PC-3 (cell line): ENCODE results near the gene DDX24. TPM values are rescaled to one million over a fixed set of nuclear protein-coding genes. Genes with fewer than 3 reads are reported as not detected.

Source experiments
- ATAC-seq: fragments of 200-7000 bp; cut with Tn5 transposase; 2 replicates; pipeline ENCODE4 v1.9.1; 2020; ENCODE audit warnings: mild to moderate bottlenecking, moderate library complexity
- BruUV-seq: library from RNA; stranded (reverse); fragments of 400-500 nt; replicated peaks from 2 replicates; lab custom pipeline; 2021; lab: Mats Ljungman, UMichigan
- CTCF ChIA-PET: fragments of 300-600 bp; sonication (Branson Sonifier 250); formaldehyde crosslinking; loops from one replicate; lab custom pipeline; 2022; ENCODE audit warnings: antibody characterized with exemption; lab: Charles Lee
- POLR2A ChIA-PET: fragments of 300-600 bp; sonication (Branson Sonifier 250); formaldehyde crosslinking; loops from one replicate; lab custom pipeline; 2022; ENCODE audit warnings: antibody characterized with exemption; ENCODE audit not compliant: unreplicated experiment; lab: Charles Lee
- DNase-seq: peaks from one replicate; pipeline ENCODE4 v3.0.0-alpha.2; 2015
- H2AFZ ChIP-seq: fragments of 300-600 bp; sonication (generic); 2 replicates; pipeline ENCODE4 v1.6.0; 2016; ENCODE audit warnings: antibody characterized with exemption, low read length
- H3F3A ChIP-seq: fragments of 300-600 bp; sonication (generic); one replicate; pipeline ENCODE4 v1.6.0; 2017; ENCODE audit warnings: antibody characterized with exemption, low read length, control low read depth, mild to moderate bottlenecking; ENCODE audit not compliant: unreplicated experiment
- H3K27ac ChIP-seq: fragments of 300-600 bp; sonication (generic); 2 replicates; pipeline ENCODE4 v1.5.1; 2016; ENCODE audit warnings: mild to moderate bottlenecking, low read length
- H3K27me3 ChIP-seq: fragments of 300-600 bp; sonication (generic); 2 replicates; pipeline ENCODE4 v1.6.1; 2016; ENCODE audit warnings: low read length, mixed read lengths
- H3K36me3 ChIP-seq: fragments of 300-600 bp; sonication (generic); 2 replicates; pipeline ENCODE4 v1.6.1; 2016; ENCODE audit warnings: low read depth, mixed run types, low read length, mixed read lengths
- H3K4me1 ChIP-seq: fragments of 300-600 bp; sonication (generic); 2 replicates; pipeline ENCODE4 v1.5.1; 2016; ENCODE audit warnings: low read length; ENCODE audit not compliant: insufficient read depth
- H3K4me2 ChIP-seq: fragments of 300-600 bp; sonication (generic); 2 replicates; pipeline ENCODE4 v1.6.0; 2016; ENCODE audit warnings: low read length
- H3K4me3 ChIP-seq: fragments of 300-600 bp; sonication (generic); 2 replicates; pipeline ENCODE4 v1.5.1; 2016; ENCODE audit warnings: mild to moderate bottlenecking, low read length, mixed read lengths
- H3K79me2 ChIP-seq: fragments of 300-600 bp; sonication (generic); 2 replicates; pipeline ENCODE4 v1.6.1; 2017; ENCODE audit warnings: low read length, mixed read lengths
- H3K9ac ChIP-seq: fragments of 300-600 bp; sonication (generic); 2 replicates; pipeline ENCODE4 v1.6.0; 2016; ENCODE audit warnings: mild to moderate bottlenecking, low read length
- H3K9me2 ChIP-seq: fragments of 300-600 bp; sonication (generic); replicated peaks from 2 replicates; pipeline ENCODE4 v1.6.1; 2016; ENCODE audit warnings: mixed run types, low read length, mixed read lengths
- H3K9me3 ChIP-seq: fragments of 300-600 bp; sonication (generic); 2 replicates; pipeline ENCODE4 v1.6.1; 2016; ENCODE audit warnings: low read length, mixed read lengths
- H4K20me1 ChIP-seq: fragments of 300-600 bp; sonication (generic); 2 replicates; pipeline ENCODE4 v1.6.1; 2016; ENCODE audit warnings: low read length, mixed read lengths
- CTCF ChIP-seq: fragments of 300-600 bp; sonication (generic); conservative IDR thresholded peaks from 2 replicates; pipeline ENCODE4 v1.5.1; 2017; ENCODE audit warnings: antibody characterized with exemption, low read depth, mild to moderate bottlenecking, low read length
- EZH2 ChIP-seq: fragments of 300-600 bp; sonication (generic); IDR thresholded peaks from one replicate; pipeline ENCODE4 v1.6.1; 2017; ENCODE audit warnings: antibody characterized with exemption, mild to moderate bottlenecking, low read length; ENCODE audit not compliant: unreplicated experiment
- EZH2phosphoT487 ChIP-seq: fragments of 300-600 bp; sonication (generic); IDR thresholded peaks from 2 replicates; pipeline ENCODE4 v1.6.1; 2018; ENCODE audit warnings: mild to moderate bottlenecking, antibody characterized with exemption, low read length, borderline replicate concordance
- intact Hi-C: fragments of 100-400 bp; cut with micrococcal nuclease; formaldehyde crosslinking; loops from 2 replicates; pipeline ENCODE4 v1.9.0; 2023
- total RNA-seq: library from RNA; depleted of rRNA; stranded (reverse); fragments of >200 nt; gene quantifications from 2 replicates; pipeline ENCODE4 v1.2.3, GENCODE V29; 2014

The DDX24 gene
- total RNA-seq, 1 experiment from 2014 or later, result 120 TPM

GRCh38 chr14:94126800-94127199 is 45.8 kb upstream of the DDX24 start:
- H3F3A ChIP-seq, result no peaks in the 10 kb centered on the region
- ATAC-seq (no peak), DNase-seq (no peak)
- TF ChIP-seq EZH2 (no peak), CTCF (no peak), EZH2phosphoT487 (no peak)
- no peaks in the 10 kb centered on the region for H3K79me2 ChIP-seq
- CTCF ChIA-PET, result no interaction called here
- H3K9me2 ChIP-seq, result no peaks in the 10 kb centered on the region
- H3K4me2 ChIP-seq, result no peak overlapping the region
- H3K27me3 ChIP-seq, result no peaks in the 10 kb centered on the region
- H3K9me3 ChIP-seq, result no peaks in the 10 kb centered on the region
- peaks cover 9% of the 10 kb centered on the region; the same call in 1 of the 2 replicates for H3K4me1 ChIP-seq
- H3K4me3 ChIP-seq, result no peak overlapping the region
- intact Hi-C loops, result no loop called here
- BruUV-seq, result no TSS peak
- H2AFZ ChIP-seq, result no peak overlapping the region
- H3K9ac ChIP-seq, result no peak overlapping the region
- H3K36me3 ChIP-seq, result no peaks in the 10 kb centered on the region
- H3K27ac ChIP-seq, result no peak overlapping the region
- POLR2A ChIA-PET, result no interaction called here
- H4K20me1 ChIP-seq, result no peaks in the 10 kb centered on the region

GRCh38 chr14:94126419-94126677 is 45.3 kb upstream of the DDX24 start:
- no peak overlapping the region for H3K4me2 ChIP-seq
- DNase-seq (no peak), ATAC-seq (no peak)
- no peak overlapping the region for H3K4me3 ChIP-seq
- no peaks in the 10 kb centered on the region for H3K9me2 ChIP-seq
- H3K9me3 ChIP-seq, result no peaks in the 10 kb centered on the region
- no peak overlapping the region for H2AFZ ChIP-seq
- intact Hi-C loops, result no loop called here
- no peaks in the 10 kb centered on the region for H3F3A ChIP-seq
- ChIA-PET POLR2A (no interaction called here), CTCF (no interaction called here)
- H3K79me2 ChIP-seq, result no peaks in the 10 kb centered on the region
- no peaks in the 10 kb centered on the region for H3K27me3 ChIP-seq
- H3K4me1 ChIP-seq, result peaks cover 9% of the 10 kb centered on the region; the same call in 1 of the 2 replicates
- H3K27ac ChIP-seq, result no peak overlapping the region
- no TSS peak for BruUV-seq
- no peak for TF ChIP-seq EZH2
- TF ChIP-seq EZH2phosphoT487, result no peak
- no peak for TF ChIP-seq CTCF
- no peaks in the 10 kb centered on the region for H4K20me1 ChIP-seq
- no peaks in the 10 kb centered on the region for H3K36me3 ChIP-seq
- no peak overlapping the region for H3K9ac ChIP-seq

GRCh38 chr14:94125659-94126418 is 44.8 kb upstream of the DDX24 start:
- H3K36me3 ChIP-seq, result no peaks in the 10 kb centered on the region
- no peaks in the 10 kb centered on the region for H3K27me3 ChIP-seq
- TF ChIP-seq EZH2 (no peak), CTCF (no peak), EZH2phosphoT487 (no peak)
- no peak overlapping the region for H3K9ac ChIP-seq
- no peaks in the 10 kb centered on the region for H3K9me3 ChIP-seq
- POLR2A ChIA-PET, result no interaction called here
- CTCF ChIA-PET, result no interaction called here
- no peaks in the 10 kb centered on the region for H3F3A ChIP-seq
- no peaks in the 10 kb centered on the region for H3K9me2 ChIP-seq
- no peak overlapping the region for H3K27ac ChIP-seq
- no peak overlapping the region for H3K4me2 ChIP-seq
- DNase-seq, result no peak
- no peak overlapping the region for H3K4me3 ChIP-seq
- peaks cover 9% of the 10 kb centered on the region; the same call in 1 of the 2 replicates for H3K4me1 ChIP-seq
- H3K79me2 ChIP-seq, result no peaks in the 10 kb centered on the region
- H2AFZ ChIP-seq, result no peak overlapping the region
- BruUV-seq, result no TSS peak
- H4K20me1 ChIP-seq, result no peaks in the 10 kb centered on the region
- intact Hi-C loops, result no loop called here
- ATAC-seq, result no peak
